GM23338 (cell line): ENCODE measurements around the gene TSPAN13. TPM values are rescaled to one million over a fixed set of nuclear protein-coding genes. Genes with fewer than 3 reads are reported as not detected.
A peak's percentile ranks its signal among the peaks of the same experiment; 100 is the strongest.

Source experiments
- ATAC-seq: fragments of 200-7000 bp; cut with Tn5 transposase; 3 replicates; pipeline ENCODE4 v1.9.1; 2020
- DNase-seq: peaks from one replicate; pipeline ENCODE4 v3.0.0-alpha.2; 2015; ENCODE audit warnings: low spot score
- H2AFZ ChIP-seq: fragments of 200-600 bp; sonication (generic); 2 replicates; pipeline ENCODE4 v1.8.0; 2016; ENCODE audit warnings: antibody characterized with exemption, mild to moderate bottlenecking, moderate library complexity
- H3F3A ChIP-seq: fragments of 200-600 bp; sonication (generic); replicated peaks from 2 replicates; pipeline ENCODE4 v1.8.0; 2017; ENCODE audit warnings: antibody characterized with exemption, mixed run types, low read depth
- H3K27ac ChIP-seq: fragments of 200-600 bp; sonication (generic); 2 replicates; pipeline ENCODE4 v1.6.1; 2016; ENCODE audit warnings: low read depth
- H3K27me3 ChIP-seq: fragments of 200-600 bp; sonication (generic); 2 replicates; pipeline ENCODE4 v1.8.0; 2016; ENCODE audit warnings: mild to moderate bottlenecking, mixed run types, moderate library complexity; ENCODE audit not compliant: insufficient read depth
- H3K36me3 ChIP-seq: fragments of 200-600 bp; sonication (generic); 2 replicates; pipeline ENCODE4 v1.8.0; 2016; ENCODE audit warnings: mild to moderate bottlenecking; ENCODE audit not compliant: insufficient read depth
- H3K4me1 ChIP-seq: fragments of 200-600 bp; sonication (generic); 2 replicates; pipeline ENCODE4 v1.8.0; 2016; ENCODE audit warnings: mild to moderate bottlenecking, moderate library complexity; ENCODE audit not compliant: insufficient read depth
- H3K4me2 ChIP-seq: fragments of 200-600 bp; sonication (generic); 2 replicates; pipeline ENCODE4 v1.7.1; 2017; ENCODE audit warnings: mixed run types
- H3K4me3 ChIP-seq: fragments of 200-600 bp; sonication (generic); 2 replicates; pipeline ENCODE4 v1.6.1; 2016; ENCODE audit warnings: mixed run types
- H3K79me2 ChIP-seq: fragments of 200-600 bp; sonication (generic); replicated peaks from 2 replicates; pipeline ENCODE4 v1.8.0; 2017; ENCODE audit warnings: mild to moderate bottlenecking; ENCODE audit not compliant: insufficient read depth
- H3K9me2 ChIP-seq: fragments of 200-600 bp; sonication (generic); 2 replicates; pipeline ENCODE4 v1.8.0; 2017; ENCODE audit not compliant: insufficient read depth
- H4K20me1 ChIP-seq: fragments of 200-600 bp; sonication (generic); replicated peaks from 2 replicates; pipeline ENCODE4 v1.8.0; 2017; ENCODE audit warnings: mild to moderate bottlenecking; ENCODE audit not compliant: insufficient read depth
- H3K27ac Mint-ChIP-seq: 2 replicates; pipeline ENCODE4 v1.8.0; 2020; ENCODE audit warnings: inconsistent platforms, mild to moderate bottlenecking, moderate library complexity, mixed read lengths
- H3K27me3 Mint-ChIP-seq: 3 replicates; pipeline ENCODE4 v1.8.0; 2022; ENCODE audit warnings: low read depth, mild to moderate bottlenecking, moderate library complexity, mixed read lengths, inconsistent platforms; ENCODE audit not compliant: insufficient read depth, poor library complexity
- H3K36me3 Mint-ChIP-seq: 3 replicates; pipeline ENCODE4 v1.8.0; 2021; ENCODE audit warnings: low read depth, mild to moderate bottlenecking, inconsistent platforms, moderate library complexity, mixed read lengths
- H3K4me1 Mint-ChIP-seq: 3 replicates; pipeline ENCODE4 v1.8.0; 2020; ENCODE audit warnings: mild to moderate bottlenecking, inconsistent platforms, mixed read lengths
- H3K4me3 Mint-ChIP-seq: 3 replicates; pipeline ENCODE4 v1.8.0; 2021; ENCODE audit warnings: moderate library complexity, mild to moderate bottlenecking, inconsistent platforms, mixed read lengths
- H3K9me3 Mint-ChIP-seq: 3 replicates; pipeline ENCODE4 v1.8.0; 2020; ENCODE audit warnings: moderate library complexity, mild to moderate bottlenecking, inconsistent platforms, mixed read lengths
- CREB1 ChIP-seq: fragments of 250-450 bp; sonication (Bioruptor Pico); IDR thresholded peaks from 2 replicates; pipeline ENCODE4 v1.5.0; 2020; ENCODE audit warnings: low read depth, mild to moderate bottlenecking, moderate library complexity
- CTCF ChIP-seq, 2 experiments: fragments of 200-600 bp in 1 of 2; sonication (generic) in 1 of 2; conservative IDR thresholded peaks; 2 replicates each; pipeline versions ENCODE4 v1.5.1 to v1.6.1; 2016 to 2017; ENCODE audit warnings: antibody characterized with exemption in 2 of 2, low read depth in 2 of 2, mild to moderate bottlenecking in 2 of 2, moderate library complexity in 1 of 2
- ETS1 ChIP-seq: IDR thresholded peaks from 2 replicates; pipeline ENCODE4 v1.6.1; 2016; ENCODE audit warnings: antibody characterized with exemption
- EZH2 ChIP-seq: fragments of 200-600 bp; sonication (generic); IDR thresholded peaks from one replicate; pipeline ENCODE4 v1.8.0; 2017; ENCODE audit warnings: antibody characterized with exemption, mild to moderate bottlenecking, low read depth; ENCODE audit not compliant: unreplicated experiment
- EZH2phosphoT487 ChIP-seq: fragments of 200-600 bp; sonication (generic); IDR thresholded peaks from one replicate; pipeline ENCODE4 v1.8.1; 2018; ENCODE audit warnings: antibody characterized with exemption; ENCODE audit not compliant: unreplicated experiment
- JUNB ChIP-seq: IDR thresholded peaks from one replicate; pipeline ENCODE4 v1.6.1; 2016; ENCODE audit warnings: antibody characterized with exemption; ENCODE audit not compliant: unreplicated experiment
- NANOG ChIP-seq: IDR thresholded peaks from 2 replicates; pipeline ENCODE4 v1.6.1; 2016; ENCODE audit warnings: antibody characterized with exemption, borderline replicate concordance
- POLR2AphosphoS5 ChIP-seq: IDR thresholded peaks from 2 replicates; pipeline ENCODE4 v1.6.1; 2016; ENCODE audit warnings: antibody characterized with exemption, low read depth
- REST ChIP-seq: IDR thresholded peaks from one replicate; pipeline ENCODE4 v1.6.1; 2018; ENCODE audit warnings: antibody characterized with exemption; ENCODE audit not compliant: unreplicated experiment
- STAT1 ChIP-seq: IDR thresholded peaks from one replicate; pipeline ENCODE4 v1.6.1; 2016; ENCODE audit warnings: antibody characterized with exemption; ENCODE audit not compliant: unreplicated experiment
- ZNF114 ChIP-seq: fragments of 250-450 bp; sonication (Bioruptor Pico); IDR thresholded peaks from 2 replicates; pipeline ENCODE4 v1.5.0; 2020; ENCODE audit warnings: mild to moderate bottlenecking, moderate library complexity
- ZNF331 ChIP-seq: fragments of 250-450 bp; sonication (Bioruptor Pico); IDR thresholded peaks from 2 replicates; pipeline ENCODE4 v1.5.0; 2020; ENCODE audit warnings: low read depth, mild to moderate bottlenecking, moderate library complexity
- ZNF462 ChIP-seq: fragments of 250-450 bp; sonication (Bioruptor Pico); IDR thresholded peaks from 2 replicates; pipeline ENCODE4 v1.5.0; 2020; ENCODE audit warnings: mild to moderate bottlenecking, moderate library complexity
- polyA plus RNA-seq: library from polyadenylated mRNA; unstranded; fragments of >200 nt; fragmentation: Nextera tagmentation; extraction: Ambion mirVana; gene quantifications from 2 replicates; pipeline ENCODE4 v1.2.1, GENCODE V29; 2016
- total RNA-seq: library from RNA; depleted of rRNA; stranded (reverse); fragments of >200 nt; shearing (Covaris generic); gene quantifications from 2 replicates; pipeline ENCODE4 v1.2.3, GENCODE V29; 2014

TSPAN13 gene
- total and polyA plus RNA-seq, 2 experiments from 2014 or later: 27.6 to 40.9 TPM

- Histone ChIP-seq H3K4me3 (no peak overlapping the region), H2AFZ (peak overlapping the region; percentile 89; the same call in 1 of the 2 replicates), H3F3A (no peaks in the 10 kb centered on the region), H3K36me3 (no peaks in the 10 kb centered on the region), H3K4me1 (peaks cover 6% of the 10 kb centered on the region; the same call in 1 of the 2 replicates), H4K20me1 (no peaks in the 10 kb centered on the region), H3K27me3 (no peaks in the 10 kb centered on the region), H3K79me2 (no peaks in the 10 kb centered on the region), H3K27ac (no peak overlapping the region), H3K9me2 (no peaks in the 10 kb centered on the region), H3K4me2 (no peak overlapping the region)
- Mint-ChIP-seq H3K27ac (no peak overlapping the region), H3K4me1 (peaks cover 5% of the 10 kb centered on the region; the same call in 2 of the 3 replicates), H3K27me3 (peaks cover 5% of the 10 kb centered on the region), H3K36me3 (no peaks in the 10 kb centered on the region), H3K9me3 (no peaks in the 10 kb centered on the region), H3K4me3 (no peak overlapping the region)
- ATAC-seq (no peak), DNase-seq (no peak)
- TF ChIP-seq EZH2 (no peak), EZH2phosphoT487 (no peak), ZNF331 (CRISPR knock-in tag) (no peak), ETS1 (no peak), POLR2AphosphoS5 (no peak), CREB1 (CRISPR knock-in tag) (no peak), STAT1 (no peak), JUNB (no peak), ZNF462 (CRISPR knock-in tag) (no peak), CTCF (conservative IDR thresholded peaks at IDR 0.05; ENCODE audit: low read depth in 2 of 2) (no peak), REST (no peak), ZNF114 (CRISPR knock-in tag) (no peak), NANOG (no peak)
Observed at GRCh38 chr7:16803881-16804673, 50.5 kb downstream of the TSPAN13 start.
